ENCODE data around the gene SUMO2. TPM values are rescaled to one million over a fixed set of nuclear protein-coding genes. Genes with fewer than 3 reads are reported as not detected.
A peak's percentile ranks its signal among the peaks of the same experiment; 100 is the strongest.

The SUMO2 gene
- total and polyA plus RNA-seq, 2 of the 8 experiments (the other 6 are each of a cell fraction or from before 2014, with no cell fraction given), result 184 to 779 TPM

- Histone ChIP-seq H3K4ac (replicated peaks; ENCODE audit: insufficient read length, low read depth, low read length) (no peak overlapping the region), H3K27me3 (replicated peaks in 1 of 4; ENCODE audit: control insufficient read depth in 3 of 4, extremely low read depth in 1 of 4, insufficient read depth in 3 of 4, low read length in 3 of 4) (no peaks in the 10 kb centered on the region), H3K14ac (ENCODE audit: insufficient read length) (no peak overlapping the region), H4K8ac (ENCODE audit: extremely low read depth, insufficient read depth, low read length) (no peak overlapping the region), H3K4me3 (ENCODE audit: extremely low read depth in 1 of 4, insufficient read depth in 2 of 4, low read depth in 3 of 4, low read length in 4 of 4) (peak overlapping the region; percentile 97 to 99 (median 98)), H3K4me1 (replicated peaks in 1 of 4; ENCODE audit: control insufficient read depth in 3 of 4, insufficient read depth in 4 of 4, low read length in 3 of 4) (peaks cover 0 to 5% (median under 1%) of the 10 kb centered on the region in 4 experiments; a peak in 4 of 7 replicates), H3K9me3 (ENCODE audit: insufficient read depth in 2 of 2, low read depth in 1 of 2, low read length in 1 of 2) (no peaks in the 10 kb centered on the region), H3K23me2 (ENCODE audit: low read depth, low read length) (peaks cover 2% of the 10 kb centered on the region; the same call in 1 of the 2 replicates), H3K18ac (ENCODE audit: extremely low read depth, low read length) (no peak overlapping the region), H3K27ac (ENCODE audit: low read depth, low read length) (no peak overlapping the region), H2BK12ac (ENCODE audit: low read depth, low read length) (no peak overlapping the region), H2AK5ac (ENCODE audit: low read depth, low read length) (no peak overlapping the region), H2BK20ac (ENCODE audit: low read length) (no peak overlapping the region), H3K79me1 (ENCODE audit: low read depth, low read length) (no peaks in the 10 kb centered on the region; the same call in 1 of the 2 replicates), H3K36me3 (ENCODE audit: control insufficient read depth in 2 of 4, insufficient read depth in 4 of 4, low read length in 3 of 4) (peaks cover 4 to 47% (median 17%) of the 10 kb centered on the region in 4 experiments; a peak in 6 of 8 replicates), H2BK120ac (replicated peaks; ENCODE audit: low read depth, low read length) (no peak overlapping the region), H2BK5ac (ENCODE audit: low read depth, low read length) (no peak overlapping the region), H3K4me2 (ENCODE audit: insufficient read depth in 1 of 2, low read depth in 2 of 2, low read length in 2 of 2) (peak overlapping the region; percentile 37 to 69), H3K9ac (replicated peaks in 1 of 4; ENCODE audit: extremely low read depth in 1 of 4, low read depth in 3 of 4, low read length in 3 of 4) (peak overlapping the region; percentile 2 to 97 (median 68); a peak in 5 of 7 replicates), H2BK15ac (ENCODE audit: low read length) (no peak overlapping the region), H4K91ac (replicated peaks; ENCODE audit: insufficient read length, low read length) (no peak overlapping the region), H3K79me2 (ENCODE audit: control insufficient read depth in 1 of 2, insufficient read depth in 2 of 2, low read length in 2 of 2) (peaks cover 34 to 64% of the 10 kb centered on the region in 2 experiments), H2AFZ (ENCODE audit: low read length) (no peak overlapping the region), H4K5ac (ENCODE audit: insufficient read length, low read depth, low read length) (no peak overlapping the region), H3K23ac (ENCODE audit: insufficient read length) (no peak overlapping the region), H4K20me1 (replicated peaks in 1 of 2; ENCODE audit: control insufficient read depth in 1 of 2, insufficient read depth in 2 of 2, low read length in 2 of 2) (peaks cover 10 to 12% of the 10 kb centered on the region in 2 experiments), H3K56ac (replicated peaks; ENCODE audit: insufficient read length, low read depth, low read length) (no peak overlapping the region)
- no peak for DNase-seq (ENCODE audit: low read depth in 1 of 2, low spot score in 2 of 2)
- FAIRE-seq, result no peak
- ChIA-PET POLR2A (ENCODE audit: partially characterized antibody) (interaction anchor here (0.6 to 2.7 kb wide), 24 partner anchors 8 to 132 kb away, joined by 3 to 13 read pairs (median 5); partner anchors contain the start of genes JPT1 and NT5C), CTCF (ENCODE audit: partially characterized antibody) (interaction anchor here (0.7 to 1.9 kb wide), 5 partner anchors 10 to 199 kb away, joined by 3 to 8 read pairs (median 6); no protein-coding TSS in a partner anchor)
- WGBS, 2 experiments (ENCODE audit: extremely low coverage in 1 of 2, insufficient coverage in 1 of 2, insufficient read length in 1 of 2, insufficient replicate concordance in 2 of 2, low coverage in 1 of 2, low lambda C conversion rate in 2 of 2, missing lambda C conversion rate in 1 of 2), result 50% methylated on average over 8 of the region's 8 CpGs; no CpG with 5 or more reads in 1 of the 2 experiments
- TF ChIP-seq SIN3A (conservative IDR thresholded peaks at IDR 0.05 in 1 of 2, IDR thresholded peaks at IDR 0.05 in 1 of 2; ENCODE audit: low read depth in 1 of 2, low read length in 2 of 2) (no peak), SP1 (IDR thresholded peaks at IDR 0.05; ENCODE audit: low read depth, low read length) (no peak), BCL11A (IDR thresholded peaks at IDR 0.05; ENCODE audit: low read depth in 2 of 2, low read length in 2 of 2) (no peak), USF2 (IDR thresholded peaks at IDR 0.05; ENCODE audit: low read length) (no peak), CHD2 (IDR thresholded peaks at IDR 0.05; ENCODE audit: low read length) (no peak), RFX5 (IDR thresholded peaks at IDR 0.05; ENCODE audit: borderline replicate concordance, low read depth, low read length) (no peak), KDM1A (IDR thresholded peaks at IDR 0.05; ENCODE audit: borderline replicate concordance, low read length) (no peak), ATF2 (IDR thresholded peaks at IDR 0.05; ENCODE audit: low read length) (no peak), SIX5 (IDR thresholded peaks at IDR 0.05; ENCODE audit: low read depth, low read length) (no peak), POLR2A (IDR thresholded peaks at IDR 0.05; ENCODE audit: control extremely low read depth in 1 of 2, low read depth in 2 of 2, low read length in 2 of 2) (no peak), CBX8 (IDR thresholded peaks at IDR 0.05; ENCODE audit: borderline replicate concordance, low read depth, low read length) (no peak)
Measured at GRCh38 chr17:75181110-75181509, 1.6 kb downstream of the SUMO2 start.

Measured in H1 (cell line).